ENCODE measurements around the gene NRG2. TPM values are rescaled to one million over a fixed set of nuclear protein-coding genes. Genes with fewer than 3 reads are reported as not detected.

NRG2 gene
- total RNA-seq, 1 experiment from 2014 or later: not detected

DNA sequence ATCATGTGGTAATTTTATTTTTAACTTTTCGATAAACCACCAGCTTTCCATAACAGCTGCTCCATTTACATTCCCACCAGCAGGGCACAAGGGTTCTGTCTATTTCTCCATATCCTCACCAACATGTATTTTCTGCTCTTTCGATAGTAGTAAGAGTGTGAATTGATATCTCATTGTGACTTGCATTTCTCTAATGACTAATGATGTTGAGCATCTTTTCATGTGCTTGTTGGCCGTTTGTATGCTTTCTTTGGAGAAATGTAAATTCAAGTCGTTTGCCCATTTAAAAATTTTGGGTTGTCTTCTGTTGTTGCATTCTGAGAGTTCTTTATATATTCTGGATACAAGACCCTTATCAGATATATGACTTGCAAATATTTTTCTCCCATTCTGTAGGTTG is 201.6 kb downstream of the NRG2 start:
- H3K4me1 ChIP-seq (ENCODE audit: insufficient read depth, low read length, poor library complexity, severe bottlenecking): no peaks in the 10 kb centered on the region
- intact Hi-C loops (cut with micrococcal nuclease; ENCODE audit: unreplicated experiment): loop anchor here (10.0 kb wide), 1 partner anchor 207 kb away; no protein-coding TSS in a partner anchor
- ChIA-PET CTCF (interaction anchor here (0.6 kb wide), 1 partner anchor 50 kb away, joined by 3 read pairs; no protein-coding TSS in a partner anchor), POLR2A (ENCODE audit: low non-redundant PET) (no interaction called here)
- DNase-seq (ENCODE audit: low spot score): no peak
- BruUV-seq (replicated peaks): no TSS peak
- no peak overlapping the region for H3K27ac ChIP-seq (ENCODE audit: low read depth, low read length, poor library complexity, severe bottlenecking)
- no peak overlapping the region for H3K4me3 ChIP-seq (ENCODE audit: low read depth, low read length, poor library complexity, severe bottlenecking)
- TF ChIP-seq, protein P1, sequence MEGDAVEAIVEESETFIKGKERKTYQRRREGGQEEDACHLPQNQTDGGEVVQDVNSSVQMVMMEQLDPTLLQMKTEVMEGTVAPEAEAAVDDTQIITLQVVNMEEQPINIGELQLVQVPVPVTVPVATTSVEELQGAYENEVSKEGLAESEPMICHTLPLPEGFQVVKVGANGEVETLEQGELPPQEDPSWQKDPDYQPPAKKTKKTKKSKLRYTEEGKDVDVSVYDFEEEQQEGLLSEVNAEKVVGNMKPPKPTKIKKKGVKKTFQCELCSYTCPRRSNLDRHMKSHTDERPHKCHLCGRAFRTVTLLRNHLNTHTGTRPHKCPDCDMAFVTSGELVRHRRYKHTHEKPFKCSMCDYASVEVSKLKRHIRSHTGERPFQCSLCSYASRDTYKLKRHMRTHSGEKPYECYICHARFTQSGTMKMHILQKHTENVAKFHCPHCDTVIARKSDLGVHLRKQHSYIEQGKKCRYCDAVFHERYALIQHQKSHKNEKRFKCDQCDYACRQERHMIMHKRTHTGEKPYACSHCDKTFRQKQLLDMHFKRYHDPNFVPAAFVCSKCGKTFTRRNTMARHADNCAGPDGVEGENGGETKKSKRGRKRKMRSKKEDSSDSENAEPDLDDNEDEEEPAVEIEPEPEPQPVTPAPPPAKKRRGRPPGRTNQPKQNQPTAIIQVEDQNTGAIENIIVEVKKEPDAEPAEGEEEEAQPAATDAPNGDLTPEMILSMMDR (conservative IDR thresholded peaks at IDR 0.05; ENCODE audit: low read depth, low read length): no peak
- no peak for TF ChIP-seq EZH2 (IDR thresholded peaks at IDR 0.05; ENCODE audit: borderline replicate concordance, low read depth, low read length, poor library complexity, severe bottlenecking)
- no peaks in the 10 kb centered on the region for H3K36me3 ChIP-seq (ENCODE audit: insufficient read depth, low read length, poor library complexity, severe bottlenecking)
- peaks cover 3% of the 10 kb centered on the region for H3K27me3 ChIP-seq (replicated peaks; ENCODE audit: insufficient read depth, low read depth, low read length, poor library complexity)
- no peaks in the 10 kb centered on the region for H3K9me3 ChIP-seq (ENCODE audit: low read depth, low read length, poor library complexity, severe bottlenecking)

DNA sequence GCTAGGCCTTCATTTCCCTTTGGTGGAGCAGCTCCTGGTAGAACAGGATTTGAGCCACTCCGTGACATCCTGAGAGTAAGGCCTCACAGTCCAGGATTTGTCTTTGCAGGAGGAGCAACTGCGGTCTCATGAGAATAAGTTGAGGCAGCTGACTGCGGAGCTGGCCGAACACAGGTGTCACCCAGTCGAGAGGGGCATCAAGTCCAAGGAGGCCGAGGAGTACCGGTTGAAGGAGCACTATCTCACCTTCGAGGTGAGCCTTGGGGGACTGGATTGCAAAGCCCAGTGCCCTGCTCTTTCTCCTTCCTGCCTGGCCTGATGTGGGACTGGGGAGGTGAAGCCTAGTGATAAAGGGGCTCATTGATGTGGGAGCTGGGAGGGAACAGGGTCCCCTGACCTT is 203.2 kb downstream of the NRG2 start:
- H3K4me1 ChIP-seq (ENCODE audit: insufficient read depth, low read length, poor library complexity, severe bottlenecking): no peaks in the 10 kb centered on the region
- no peaks in the 10 kb centered on the region for H3K9me3 ChIP-seq (ENCODE audit: low read depth, low read length, poor library complexity, severe bottlenecking)
- no peak for DNase-seq (ENCODE audit: low spot score)
- intact Hi-C loops (cut with micrococcal nuclease; ENCODE audit: unreplicated experiment): loop anchor here (10.0 kb wide), 1 partner anchor 205 kb away; no protein-coding TSS in a partner anchor
- TF ChIP-seq EZH2 (IDR thresholded peaks at IDR 0.05; ENCODE audit: borderline replicate concordance, low read depth, low read length, poor library complexity, severe bottlenecking): no peak
- TF ChIP-seq, protein P1 (conservative IDR thresholded peaks at IDR 0.05; ENCODE audit: low read depth, low read length): no peak
- no peaks in the 10 kb centered on the region for H3K27me3 ChIP-seq (replicated peaks; ENCODE audit: insufficient read depth, low read depth, low read length, poor library complexity)
- no peak overlapping the region for H3K27ac ChIP-seq (ENCODE audit: low read depth, low read length, poor library complexity, severe bottlenecking)
- H3K4me3 ChIP-seq (ENCODE audit: low read depth, low read length, poor library complexity, severe bottlenecking): no peak overlapping the region
- no TSS peak for BruUV-seq (replicated peaks)
- CTCF ChIA-PET: no interaction called here
- POLR2A ChIA-PET (ENCODE audit: low non-redundant PET): no interaction called here
- no peaks in the 10 kb centered on the region for H3K36me3 ChIP-seq (ENCODE audit: insufficient read depth, low read length, poor library complexity, severe bottlenecking)

DNA sequence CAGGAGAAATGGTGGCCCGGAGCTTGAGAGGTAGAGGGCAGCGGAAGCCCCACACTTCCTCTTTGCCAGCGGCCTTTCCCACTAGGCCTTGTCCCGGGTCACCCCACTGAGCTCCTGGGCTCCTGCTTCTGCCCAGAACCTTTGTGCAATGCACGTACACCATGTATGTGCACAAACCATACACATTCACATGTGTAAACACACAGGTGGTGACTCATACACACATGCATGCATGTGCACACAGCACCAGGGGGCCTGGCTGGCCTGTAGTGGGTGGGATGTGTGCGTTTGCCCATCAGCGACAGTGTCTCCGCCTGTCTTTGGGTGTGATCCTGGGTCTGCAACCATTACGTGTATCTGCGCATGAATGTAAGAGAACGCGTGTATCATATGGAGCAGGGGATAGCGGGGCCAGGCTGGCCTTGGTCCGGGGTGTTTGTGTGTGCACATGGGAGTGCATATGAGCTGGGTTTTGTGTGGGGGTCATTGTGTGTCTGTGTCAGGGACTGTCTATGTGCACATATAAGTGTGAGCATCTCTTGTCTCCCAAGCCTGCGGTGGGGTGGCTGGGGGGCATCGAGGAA is 203.8 kb downstream of the NRG2 start:
- no peaks in the 10 kb centered on the region for H3K36me3 ChIP-seq (ENCODE audit: insufficient read depth, low read length, poor library complexity, severe bottlenecking)
- no peak for TF ChIP-seq EZH2 (IDR thresholded peaks at IDR 0.05; ENCODE audit: borderline replicate concordance, low read depth, low read length, poor library complexity, severe bottlenecking)
- TF ChIP-seq, protein P1 (conservative IDR thresholded peaks at IDR 0.05; ENCODE audit: low read depth, low read length): no peak
- H3K27me3 ChIP-seq (replicated peaks; ENCODE audit: insufficient read depth, low read depth, low read length, poor library complexity): no peaks in the 10 kb centered on the region
- no peak for DNase-seq (ENCODE audit: low spot score)
- BruUV-seq (replicated peaks): no TSS peak
- intact Hi-C loops (cut with micrococcal nuclease; ENCODE audit: unreplicated experiment): no loop called here
- no peak overlapping the region for H3K27ac ChIP-seq (ENCODE audit: low read depth, low read length, poor library complexity, severe bottlenecking)
- POLR2A ChIA-PET (ENCODE audit: low non-redundant PET): no interaction called here
- no peak overlapping the region for H3K4me3 ChIP-seq (ENCODE audit: low read depth, low read length, poor library complexity, severe bottlenecking)
- CTCF ChIA-PET: no interaction called here
- no peaks in the 10 kb centered on the region for H3K4me1 ChIP-seq (ENCODE audit: insufficient read depth, low read length, poor library complexity, severe bottlenecking)
- no peaks in the 10 kb centered on the region for H3K9me3 ChIP-seq (ENCODE audit: low read depth, low read length, poor library complexity, severe bottlenecking)
